Measurements from ENCODE around the gene GATAD2B.
"Not testable (repeated sequence)": the region's sequence is repeated elsewhere in the genome, so short reads cannot be mapped to it uniquely, and the experiment has no call there.

Gene GATAD2B

DNA sequence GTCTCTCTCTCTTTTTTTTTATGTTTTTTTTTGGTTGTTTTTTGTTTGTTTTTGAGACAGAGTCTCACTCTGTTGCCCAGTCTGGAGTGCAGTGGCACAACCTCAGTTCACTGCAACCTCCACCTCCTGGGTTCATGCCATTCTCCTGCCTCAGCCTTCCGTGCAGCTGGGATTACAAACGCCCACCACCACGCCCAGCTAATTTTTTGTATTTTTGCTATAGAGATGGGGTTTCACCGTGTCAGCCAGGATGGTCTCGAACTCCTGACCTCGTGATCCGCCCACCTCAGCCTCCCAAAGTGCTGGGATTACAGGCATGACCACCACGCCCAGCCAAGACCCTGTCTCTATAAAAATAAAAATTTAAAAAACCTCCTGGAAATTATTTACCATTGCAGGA, 88.8 kb downstream of the GATAD2B start:
- DNase-seq (ENCODE audit: low spot score), result not testable (repeated sequence)

DNA sequence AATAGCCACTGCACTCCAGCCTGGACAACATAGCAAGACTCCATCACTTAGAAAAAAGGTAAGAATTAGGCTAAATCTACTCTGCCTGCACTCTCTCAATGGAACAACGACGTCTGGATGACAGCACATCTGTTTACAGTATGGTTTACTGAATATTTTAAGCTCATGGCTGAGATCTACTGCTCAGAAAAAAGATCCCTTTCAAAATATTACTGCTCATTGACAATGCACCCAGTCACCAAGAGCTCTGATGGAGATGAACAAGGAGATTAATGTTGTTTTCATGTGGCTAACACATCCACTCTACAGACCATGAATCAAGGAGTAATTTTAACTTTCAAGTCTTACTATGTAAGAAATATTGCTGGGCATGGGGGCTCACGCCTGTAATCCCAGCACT, 89.6 kb downstream of the GATAD2B start:
- DNase-seq (ENCODE audit: low spot score), result no peak

DNA sequence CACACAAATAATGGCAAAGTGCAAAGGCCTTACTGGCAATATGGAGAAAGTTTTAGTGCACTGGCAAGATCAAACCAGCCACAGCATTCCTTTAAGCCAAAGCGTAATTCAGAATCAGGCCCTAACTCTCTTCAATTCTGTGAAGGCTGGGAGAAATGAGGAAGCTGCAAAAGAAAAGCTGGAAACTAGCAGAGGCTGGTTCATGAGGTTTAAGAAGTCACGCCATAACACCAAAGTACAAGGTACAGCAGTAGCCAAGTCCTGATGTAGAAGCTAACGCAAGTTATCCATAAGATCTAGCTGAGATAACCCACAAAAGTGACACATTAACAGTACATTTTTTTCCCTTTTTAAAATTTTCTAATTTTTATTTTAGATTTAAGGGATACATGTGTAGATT, 90.5 kb downstream of the GATAD2B start:
- DNase-seq (ENCODE audit: low spot score), result no peak

DNA sequence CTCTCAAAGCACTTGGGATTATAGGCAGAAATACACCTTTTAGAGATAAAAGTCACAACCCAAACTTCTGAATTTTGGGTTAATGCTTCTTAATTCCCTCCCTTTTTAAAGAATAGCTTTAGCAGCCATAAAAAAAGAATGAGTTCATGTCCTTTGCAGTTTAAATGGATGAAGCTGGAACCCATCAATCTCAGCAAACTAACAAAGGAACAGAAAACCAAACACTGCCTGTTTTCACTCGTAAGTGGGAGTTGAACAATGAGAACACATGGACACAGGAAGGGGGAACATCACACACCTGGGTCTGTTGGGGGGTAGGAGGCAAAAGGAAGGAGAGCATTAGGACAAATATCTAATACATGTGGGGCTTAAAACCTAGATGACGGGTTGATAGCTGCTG, 91.7 kb downstream of the GATAD2B start:
- DNase-seq (ENCODE audit: low spot score), result no peak

DNA sequence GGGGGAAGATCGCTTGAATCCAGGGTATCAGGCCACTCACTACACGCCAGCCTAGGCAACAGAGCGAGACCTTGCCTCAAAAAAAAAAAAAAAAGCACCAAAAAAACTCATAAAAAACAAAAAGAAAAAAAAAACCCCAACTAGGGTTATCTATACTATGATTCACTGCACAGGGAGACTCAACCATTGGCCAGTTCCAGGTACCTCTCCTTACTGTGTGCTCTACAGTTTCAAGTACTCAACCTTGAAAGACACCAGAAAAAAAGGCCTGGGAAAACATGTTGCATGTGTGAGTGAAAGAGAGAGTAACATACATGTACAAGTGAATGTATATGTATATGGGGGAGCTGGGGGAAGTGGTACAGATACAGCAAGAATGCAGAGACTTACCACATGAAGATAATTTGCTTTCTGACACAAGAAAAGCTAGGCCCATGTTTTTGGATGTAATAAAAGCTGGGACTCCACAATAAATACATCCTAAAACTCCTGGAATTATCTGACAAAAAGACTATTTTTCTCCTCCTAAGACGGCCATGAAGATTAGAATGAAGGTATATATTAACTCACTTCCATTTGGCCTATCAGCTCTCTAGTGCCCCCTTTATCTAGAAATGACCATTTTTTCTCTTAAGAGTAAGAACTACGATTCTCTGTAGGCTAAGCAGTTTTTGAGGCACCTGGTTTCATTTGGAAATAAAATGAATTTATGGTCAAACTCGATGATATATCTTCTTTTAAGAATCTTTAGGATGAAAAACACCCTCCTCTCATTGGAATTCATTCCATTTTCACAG, 95.4 kb downstream of the GATAD2B start:
- no peak for DNase-seq (ENCODE audit: low spot score)

DNA sequence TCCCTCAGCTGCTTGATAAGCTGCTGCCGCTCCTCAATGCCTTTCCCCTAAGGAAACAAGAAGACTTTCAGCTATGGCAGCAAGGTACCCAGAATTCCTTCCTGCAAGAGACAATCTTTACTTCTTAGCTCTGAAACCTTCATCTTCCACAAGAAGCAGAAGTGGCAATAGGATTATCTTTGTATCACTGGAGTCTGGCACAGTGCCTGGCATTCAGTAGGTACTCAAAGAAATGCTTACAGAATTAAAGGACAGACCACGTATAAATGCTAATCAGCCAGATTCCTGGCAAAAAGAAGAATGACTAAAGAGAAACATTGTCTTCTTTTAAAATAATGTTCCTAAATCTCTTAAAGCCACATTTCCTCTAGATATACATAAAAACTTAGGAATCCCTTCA, 103.9 kb downstream of the GATAD2B start:
- DNase-seq (ENCODE audit: low spot score), result no peak

DNA sequence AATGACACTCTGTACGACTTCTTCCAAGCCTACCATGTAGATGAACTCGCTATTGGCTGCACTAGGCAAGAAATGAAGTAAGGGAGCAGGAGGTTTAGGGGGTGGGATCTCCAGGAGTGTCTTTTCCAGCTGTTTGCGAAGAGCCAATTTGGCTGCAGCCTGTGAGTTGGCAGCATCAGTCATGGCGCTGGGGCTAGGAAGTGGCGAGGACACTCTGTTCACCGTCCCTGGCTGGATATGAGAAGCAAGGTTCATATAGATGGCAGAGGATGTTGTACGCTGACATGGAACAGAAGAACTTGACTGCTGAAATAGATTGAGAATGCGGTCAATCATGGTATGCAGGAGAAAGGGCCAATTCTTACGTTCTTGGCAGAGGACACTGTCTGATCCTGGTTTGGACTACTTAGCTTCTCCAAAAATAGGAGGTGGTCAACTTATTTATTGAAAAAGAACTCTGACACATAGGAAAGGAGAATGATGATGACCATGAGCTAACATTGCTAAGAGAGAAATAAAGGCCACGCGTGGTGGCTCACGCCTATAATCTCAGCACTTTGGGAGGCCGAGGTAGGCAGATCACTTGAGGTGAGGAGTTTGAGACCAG, 106.4 kb downstream of the GATAD2B start:
- no peak for DNase-seq (ENCODE audit: low spot score)

DNA sequence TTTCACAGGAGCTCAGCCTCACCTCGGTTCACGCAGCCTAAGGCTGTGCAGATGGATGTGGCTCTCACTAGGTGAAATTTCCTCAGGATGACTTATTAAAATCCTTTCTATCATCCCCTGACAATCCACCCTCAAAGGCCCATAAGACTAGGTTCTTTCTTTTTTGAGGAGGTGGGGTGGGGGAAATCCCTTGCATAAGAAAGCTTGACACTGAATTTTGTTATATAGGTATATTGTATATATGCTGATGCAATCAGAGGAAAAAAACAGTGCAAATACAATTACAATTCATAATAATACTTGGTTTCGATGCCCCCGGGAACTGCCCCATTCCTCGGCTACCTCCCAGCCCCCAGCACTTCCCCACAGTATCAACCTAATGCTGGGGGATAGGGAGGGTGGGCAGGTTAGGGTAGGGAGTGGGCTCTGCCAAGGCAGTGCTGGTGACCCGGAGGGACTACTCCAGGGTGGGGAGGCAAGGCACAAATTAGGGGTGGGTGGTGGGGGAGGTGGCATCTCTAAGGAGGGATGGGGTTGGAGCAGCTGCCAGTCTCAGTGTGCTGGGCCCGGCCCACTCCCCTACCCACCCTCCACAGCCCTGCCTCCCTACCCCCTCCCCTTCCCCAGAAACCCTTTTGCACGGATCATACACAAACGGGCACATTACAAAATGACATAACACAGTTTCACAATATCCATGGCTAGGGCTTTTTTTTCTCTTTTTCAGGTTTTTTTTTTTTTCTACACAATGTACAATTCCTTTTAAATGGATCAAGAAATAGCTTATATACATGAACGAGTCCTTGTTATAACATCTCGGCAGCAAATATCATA, 116.7 kb downstream of the GATAD2B start:
- no peak for DNase-seq (ENCODE audit: low spot score)

DNA sequence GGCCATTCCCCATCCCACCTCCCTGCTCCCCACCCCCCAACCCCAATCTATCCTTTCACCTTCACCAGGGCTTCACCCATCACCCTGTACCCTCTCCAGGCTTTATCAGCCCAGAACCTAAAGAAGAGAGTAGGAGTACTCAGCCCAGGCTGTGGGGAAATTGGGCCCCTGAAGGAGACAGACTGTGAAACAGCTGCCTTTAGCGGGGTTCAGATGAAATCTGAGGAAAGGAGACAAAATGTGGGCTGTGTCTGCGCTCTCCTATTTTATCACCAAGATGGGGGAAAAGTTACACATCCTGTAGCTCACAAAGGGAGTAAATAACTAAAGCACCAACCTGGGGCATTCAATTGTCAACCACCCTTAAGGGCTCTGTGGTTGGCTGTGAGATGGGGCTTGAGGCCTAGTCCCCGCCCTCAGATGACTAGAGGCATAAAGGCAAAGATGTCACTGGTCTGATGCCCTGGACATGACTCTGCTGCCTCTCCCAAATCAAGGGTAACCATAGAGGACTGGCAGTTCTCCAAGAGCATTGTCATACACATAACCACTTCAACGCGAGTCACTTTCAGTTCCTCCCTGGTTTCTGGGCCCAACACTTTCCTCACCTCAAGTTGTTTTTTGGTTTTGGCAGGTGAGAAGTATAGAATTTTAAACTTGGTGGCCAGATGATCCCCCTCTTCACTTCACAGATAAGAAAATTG, 117.6 kb downstream of the GATAD2B start:
- no peak for DNase-seq (ENCODE audit: low spot score)

DNA sequence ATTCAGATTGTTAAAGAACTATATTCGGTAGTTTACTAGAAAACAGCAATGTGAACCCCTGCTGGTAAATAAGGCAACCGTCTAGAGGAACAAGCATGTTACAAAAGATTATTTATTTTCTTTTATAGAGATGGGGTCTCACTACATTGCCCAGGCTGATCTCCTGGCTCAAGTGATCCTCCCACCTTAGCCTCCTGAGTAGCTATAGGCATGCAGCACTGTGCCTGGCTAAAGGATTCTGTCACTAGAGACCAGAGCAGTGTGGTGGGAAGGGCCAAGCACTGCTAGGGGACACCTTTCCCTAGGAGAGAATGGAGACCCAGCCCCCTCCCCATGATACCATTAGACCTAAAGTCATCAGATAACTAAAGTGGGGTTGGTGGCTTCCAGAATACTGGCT, 118.7 kb downstream of the GATAD2B start:
- DNase-seq (ENCODE audit: low spot score), result no peak

DNA sequence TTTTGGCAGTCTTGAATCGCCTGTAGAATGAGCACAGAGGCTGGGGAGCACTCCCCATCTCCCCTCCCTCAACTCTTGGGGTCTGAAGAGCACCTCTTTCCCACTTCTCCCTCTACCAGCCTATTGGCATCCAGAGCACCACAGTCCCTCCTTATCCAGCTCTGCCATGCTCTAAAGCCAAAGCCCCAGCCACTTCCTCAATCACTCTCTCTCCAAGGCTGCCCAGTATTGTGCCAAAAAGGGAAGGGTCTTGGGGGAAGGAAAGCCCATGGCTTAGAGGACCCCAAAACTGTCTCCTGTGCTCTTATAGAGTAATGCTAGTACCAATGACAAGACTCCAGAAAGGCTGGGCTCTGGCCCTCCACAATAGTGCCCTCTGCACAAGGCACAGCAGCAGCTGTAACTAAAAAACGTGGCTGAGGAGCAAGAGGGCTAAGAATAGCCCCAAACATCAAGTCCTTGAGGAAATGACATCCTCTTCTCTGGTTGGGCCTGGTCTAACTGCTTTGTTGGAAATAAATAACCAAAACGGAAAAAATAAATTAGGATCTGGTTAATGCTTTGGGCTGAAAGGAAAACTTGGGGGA, 119.2 kb downstream of the GATAD2B start:
- no peak for DNase-seq (ENCODE audit: low spot score)

DNA sequence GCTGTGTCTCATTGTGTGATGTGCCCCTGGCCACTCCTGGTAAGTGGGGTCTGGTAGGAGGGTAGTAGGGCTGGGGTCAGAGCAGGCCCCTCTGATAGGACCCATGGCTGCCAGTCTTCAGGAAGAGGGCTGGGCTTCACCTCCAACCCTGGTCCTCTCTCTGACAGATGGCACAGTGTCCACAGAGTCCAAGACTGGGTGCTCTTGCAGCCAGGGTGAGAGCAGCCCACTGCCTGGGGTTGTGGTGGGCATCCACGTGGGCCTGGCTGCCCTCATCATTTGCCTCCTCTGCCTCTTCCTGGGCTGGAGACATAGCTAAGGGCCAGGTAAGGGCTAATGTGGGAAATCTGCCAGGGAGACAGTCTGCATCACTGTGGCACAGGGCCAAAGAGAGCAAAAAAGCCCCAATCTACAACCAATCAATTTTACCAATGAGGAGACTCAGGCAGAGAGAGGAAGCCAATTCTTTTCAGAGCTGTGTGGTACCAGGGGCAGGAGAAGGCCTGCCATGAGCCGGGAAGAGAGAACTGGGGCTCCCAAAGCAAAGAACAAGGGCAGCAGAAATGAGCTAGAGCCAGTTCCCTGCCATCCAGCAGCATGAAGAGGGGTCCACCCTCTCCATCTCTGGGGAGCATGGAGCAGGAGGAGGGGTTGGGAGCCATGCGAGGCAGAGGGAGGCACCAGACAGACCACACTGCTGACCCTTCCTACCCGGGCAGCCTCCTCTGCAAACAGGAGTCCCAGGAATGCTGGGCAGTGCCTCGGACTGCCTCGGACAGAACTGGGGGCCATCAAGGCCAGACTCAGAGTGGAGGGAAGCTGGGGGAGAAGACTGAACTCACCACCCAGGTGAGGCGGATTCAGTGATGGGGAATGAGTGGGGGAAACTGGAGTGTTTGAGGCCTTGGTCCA, 120.7 kb downstream of the GATAD2B start:
- peak; percentile 69 for DNase-seq (ENCODE audit: low spot score)

DNA sequence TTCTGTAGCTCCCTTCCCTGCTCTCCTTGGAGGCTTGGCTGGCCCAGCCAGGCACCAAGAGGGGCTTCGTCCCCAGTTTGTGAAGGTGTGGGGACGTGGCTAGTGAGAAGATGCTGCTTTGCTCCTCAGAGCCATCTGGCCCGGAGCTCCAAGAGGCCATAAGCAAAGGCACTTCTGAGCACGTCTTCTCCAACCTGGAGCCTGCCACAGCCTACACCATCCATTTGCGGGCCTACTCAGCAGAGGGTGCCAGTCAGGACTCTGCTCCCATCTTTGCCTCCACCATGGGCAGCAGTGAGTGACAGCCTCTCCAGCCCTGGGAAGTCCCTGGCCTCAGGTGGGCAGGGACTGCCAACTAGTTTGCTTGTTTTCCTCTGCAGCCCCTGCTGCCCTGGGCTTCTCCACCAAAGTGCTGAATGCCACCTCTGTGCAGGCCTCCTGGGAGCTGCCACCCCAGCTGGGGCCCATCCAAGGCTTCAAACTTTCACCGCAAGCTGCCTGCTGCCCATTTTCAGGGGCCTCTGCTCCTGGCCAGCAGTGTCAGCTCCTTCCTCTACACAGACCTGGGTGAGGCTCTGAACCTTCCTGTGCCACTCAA, 121.6 kb downstream of the GATAD2B start:
- no peak for DNase-seq (ENCODE audit: low spot score)

DNA sequence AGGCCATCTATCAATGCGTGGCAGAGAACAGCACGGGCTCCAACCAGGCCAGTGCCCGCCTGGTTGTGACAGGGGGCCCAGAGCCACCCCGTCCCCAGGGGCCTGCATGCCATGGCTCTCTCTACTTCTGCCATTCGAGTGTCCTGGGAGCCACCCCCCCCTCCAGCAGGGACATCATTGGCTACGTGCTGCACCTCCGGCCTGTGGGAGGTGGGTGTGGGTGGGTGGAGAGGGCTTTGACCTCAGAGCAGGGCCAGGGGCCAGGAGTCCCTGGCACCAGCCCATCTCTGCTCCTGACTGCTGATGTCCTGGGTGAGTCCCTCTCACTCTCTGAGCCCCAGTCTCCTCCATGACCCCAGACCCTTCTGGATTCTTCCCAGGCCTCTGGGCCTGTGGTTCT, 122.3 kb downstream of the GATAD2B start:
- DNase-seq (ENCODE audit: low spot score), result no peak

DNA sequence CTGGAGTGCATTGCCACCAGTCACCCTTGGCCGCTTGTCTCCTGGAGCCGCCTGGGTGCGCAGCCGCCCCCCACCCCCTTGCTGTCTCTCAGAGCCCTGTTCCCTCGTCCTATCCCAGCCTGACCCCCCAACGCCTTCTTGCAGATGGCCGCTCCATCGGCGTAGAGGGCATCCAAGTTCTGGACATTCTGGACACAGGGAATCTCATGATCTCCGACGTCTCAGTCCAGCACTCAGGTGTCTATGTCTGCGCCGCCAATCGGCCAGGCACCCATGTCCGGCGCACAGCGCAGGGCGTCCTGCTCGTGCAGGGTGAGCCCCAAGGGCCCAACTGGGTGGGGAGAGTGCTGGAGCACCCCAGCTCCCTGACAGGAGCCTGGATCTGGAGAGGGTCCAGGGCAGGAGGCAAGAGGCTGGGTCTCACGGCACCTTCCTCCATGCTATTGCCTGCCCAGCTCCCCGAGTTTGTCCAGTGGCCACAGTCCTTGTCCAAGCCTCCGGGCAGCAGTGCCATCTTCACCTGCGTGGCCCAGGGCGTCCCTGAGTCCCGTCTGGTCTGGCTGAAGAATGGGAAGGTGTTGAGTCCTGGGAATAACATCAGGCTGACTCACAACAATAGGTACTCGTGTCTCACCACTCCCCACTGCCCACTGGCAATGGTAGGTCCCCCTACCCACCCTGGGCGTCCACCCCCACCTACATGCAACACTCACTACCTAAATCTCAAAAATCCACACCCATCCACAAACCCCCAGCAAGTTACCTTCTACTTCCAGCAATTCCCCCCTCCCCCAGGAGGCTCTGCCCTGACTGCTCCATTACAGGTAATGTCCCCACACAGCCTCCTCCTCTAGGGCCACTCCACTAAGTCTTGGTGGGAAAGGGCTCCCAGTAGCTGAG, 123.0 kb downstream of the GATAD2B start:
- no peak for DNase-seq (ENCODE audit: low spot score)

DNA sequence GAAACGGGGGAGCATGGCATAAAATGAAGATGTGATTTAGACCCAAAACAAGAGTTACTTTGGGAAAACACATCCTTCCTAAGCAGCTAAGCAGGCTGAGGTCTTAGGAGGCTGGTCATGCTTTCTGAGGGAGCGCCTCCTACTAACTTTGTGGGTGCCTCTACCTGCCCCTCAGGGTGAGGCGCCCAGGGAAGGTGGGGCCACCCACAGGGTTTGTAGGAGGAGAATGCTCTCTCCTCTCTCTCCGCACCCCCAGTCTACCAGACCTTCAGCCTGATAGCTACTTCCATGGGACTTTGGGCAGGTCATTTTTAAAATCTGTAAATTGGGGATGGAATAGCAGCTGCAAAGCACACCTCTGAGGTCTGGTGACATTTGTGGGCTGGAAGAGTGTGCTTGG, 123.8 kb downstream of the GATAD2B start:
- no peak for DNase-seq (ENCODE audit: low spot score)

DNA sequence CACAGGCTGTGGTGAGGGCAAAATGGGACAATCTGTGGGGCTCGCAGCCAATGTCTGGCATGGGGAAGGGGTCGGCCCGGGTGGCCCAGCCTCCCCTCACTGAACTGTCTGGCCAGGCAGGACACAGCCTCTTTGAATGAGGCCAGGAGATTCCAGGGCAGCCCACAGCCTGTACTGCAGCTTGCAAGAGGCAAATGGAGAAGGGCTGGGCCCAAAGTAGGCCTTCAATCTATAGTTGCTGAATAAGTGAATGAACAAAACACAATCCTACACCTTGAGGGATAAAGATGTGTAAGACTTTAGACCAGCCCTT, 124.3 kb downstream of the GATAD2B start:
- no peak for DNase-seq (ENCODE audit: low spot score)

DNA sequence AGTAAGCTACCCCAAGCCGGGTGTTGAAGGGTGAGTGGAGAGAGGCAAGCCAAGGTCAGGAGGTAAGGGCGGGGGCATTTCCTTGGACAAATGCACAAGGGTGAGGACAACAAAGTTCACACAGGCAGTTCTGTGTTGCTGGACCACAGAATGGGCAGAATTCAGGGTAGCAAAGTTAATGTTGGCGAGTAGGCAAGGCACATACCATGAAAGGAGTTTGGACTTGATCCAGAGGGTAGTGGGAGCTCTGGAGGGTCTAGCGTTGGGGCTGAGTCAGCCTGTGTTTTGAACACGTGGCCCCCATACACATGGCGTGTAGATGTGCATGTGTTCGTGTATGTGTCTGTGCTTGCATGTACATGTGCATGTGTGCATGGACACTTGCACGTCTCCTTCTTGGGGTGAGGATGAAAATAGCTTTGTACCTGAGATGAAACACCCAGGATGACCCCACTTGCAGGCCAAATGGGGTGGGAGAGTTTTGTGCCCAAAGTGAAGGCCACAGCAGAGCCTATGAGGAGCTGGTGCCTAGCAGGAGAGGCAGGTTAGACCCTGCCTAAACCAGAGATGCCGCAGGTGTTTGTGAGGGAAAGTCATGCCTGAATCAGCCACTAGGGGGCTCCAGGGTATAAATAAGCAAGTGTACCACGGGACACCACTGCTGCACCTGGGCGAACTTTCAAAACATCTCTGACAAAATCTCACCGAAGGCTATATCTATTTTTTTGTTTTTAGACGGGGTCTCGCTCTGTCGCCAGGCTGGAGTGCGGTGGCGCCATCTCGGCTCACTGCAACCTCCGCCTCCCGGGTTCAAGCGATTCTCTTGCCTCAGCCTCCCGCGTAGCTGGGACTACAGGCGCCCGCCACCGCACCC, 125.7 kb downstream of the GATAD2B start:
- DNase-seq (ENCODE audit: low spot score), result peak; percentile 75
